B cell (primary cell): Measurements from ENCODE around the gene PIK3CD. TPM values are rescaled to one million over a fixed set of nuclear protein-coding genes. Genes with fewer than 3 reads are reported as not detected.

Experiments used
- ATAC-seq: fragments of 200-7000 bp; cut with Tn5 transposase; one replicate; pipeline ENCODE4 v1.10.0; 2021; ENCODE audit warnings: low read depth, mild to moderate bottlenecking, moderate number of reproducible peaks, moderate library complexity
- CTCF ChIA-PET: fragments of 350-600 bp; sonication (Branson Sonifier 250); formaldehyde crosslinking; loops from one replicate; lab custom pipeline; 2021; ENCODE audit warnings: antibody characterized with exemption, inconsistent platforms; lab: Charles Lee
- POLR2A ChIA-PET: fragments of 350-600 bp; sonication (Branson Sonifier 250); formaldehyde crosslinking; loops from one replicate; lab custom pipeline; 2021; ENCODE audit warnings: antibody characterized with exemption; lab: Charles Lee
- DNase-seq: peaks from one replicate; pipeline ENCODE4 v3.0.0; 2013
- H2AFZ ChIP-seq: 2 replicates; pipeline ENCODE4 v1.6.1; 2012; ENCODE audit warnings: mild to moderate bottlenecking, low read depth, low read length; ENCODE audit not compliant: insufficient read depth, poor library complexity, severe bottlenecking
- H3K27ac ChIP-seq, 2 donors: 1 replicate in 1 of 2; 2 replicates in 1 of 2; pipeline ENCODE4 v1.5.1; 2012 to 2013; ENCODE audit warnings: low read length in 2 of 2, mild to moderate bottlenecking in 2 of 2, moderate library complexity in 1 of 2
- H3K27me3 ChIP-seq, 4 experiments: fragments of 200-600 bp in 1 of 4; sonication (generic) in 1 of 4; replicated peaks in 1 of 4; 1 replicate in 2 of 4; 2 replicates in 2 of 4; pipeline versions ENCODE4 v1.6.1 to v1.7.0; 2013 to 2016; ENCODE audit warnings: low read length in 3 of 4, mild to moderate bottlenecking in 2 of 4, mixed read lengths in 1 of 4, moderate library complexity in 1 of 4; ENCODE audit not compliant: insufficient read depth in 4 of 4, control insufficient read depth in 3 of 4; ENCODE audit errors: control extremely low read depth in 1 of 4
- H3K36me3 ChIP-seq, 2 experiments: replicated peaks in 1 of 2; 1 replicate in 1 of 2; 2 replicates in 1 of 2; pipeline versions ENCODE4 v1.6.1 to v1.7.1; 2013; ENCODE audit warnings: low read length in 1 of 2; ENCODE audit not compliant: insufficient read depth in 2 of 2, control insufficient read depth in 1 of 2; ENCODE audit errors: control extremely low read depth in 1 of 2, extremely low read depth in 1 of 2
- H3K4me1 ChIP-seq, 2 donors: fragments of 200-600 bp in 1 of 2; sonication (generic) in 1 of 2; 1 replicate in 1 of 2; 2 replicates in 1 of 2; pipeline versions ENCODE4 v1.5.1 to v1.6.1; 2013 to 2017; ENCODE audit warnings: low read length in 2 of 2; ENCODE audit not compliant: control insufficient read depth in 2 of 2, insufficient read depth in 2 of 2
- H3K4me2 ChIP-seq: replicated peaks from 2 replicates; pipeline ENCODE3; 2012; ENCODE audit warnings: mild to moderate bottlenecking, low read depth, low read length; ENCODE audit not compliant: poor library complexity, severe bottlenecking
- H3K4me3 ChIP-seq, 5 experiments: fragments of 200-600 bp in 1 of 5; sonication (generic) in 1 of 5; 1 replicate in 3 of 5; 2 replicates in 2 of 5; pipeline versions ENCODE4 v1.5.1 to v1.7.0; 2011 to 2016; ENCODE audit warnings: low read length in 4 of 5, mild to moderate bottlenecking in 4 of 5, low read depth in 2 of 5, control low read depth in 1 of 5, moderate library complexity in 1 of 5; ENCODE audit not compliant: insufficient read depth in 1 of 5; ENCODE audit errors: control extremely low read depth in 1 of 5, extremely low read depth in 1 of 5
- H3K79me2 ChIP-seq: fragments of 200-600 bp; sonication (generic); one replicate; pipeline ENCODE4 v1.6.0; 2016; ENCODE audit warnings: low read length; ENCODE audit not compliant: control insufficient read depth, insufficient read depth
- H3K9ac ChIP-seq: fragments of 200-600 bp; sonication (generic); 2 replicates; pipeline ENCODE4 v1.6.1; 2017; ENCODE audit warnings: mild to moderate bottlenecking, low read length, moderate library complexity
- H3K9me3 ChIP-seq, 3 donors: one replicate each; pipeline versions ENCODE4 v1.6.1 to v1.7.1; 2013; ENCODE audit warnings: low read length in 2 of 3; ENCODE audit not compliant: control insufficient read depth in 2 of 3, insufficient read depth in 1 of 3; ENCODE audit errors: control extremely low read depth in 1 of 3
- H4K20me1 ChIP-seq: 2 replicates; pipeline ENCODE4 v1.6.0; 2012; ENCODE audit warnings: mild to moderate bottlenecking, low read length; ENCODE audit not compliant: insufficient read depth, control insufficient read depth, poor library complexity, severe bottlenecking
- H3K27ac Mint-ChIP-seq: one replicate; pipeline ENCODE4 v1.8.0; 2021; ENCODE audit warnings: mixed read lengths
- H3K27me3 Mint-ChIP-seq: one replicate; pipeline ENCODE4 v1.8.0; 2021; ENCODE audit warnings: mixed read lengths
- H3K4me1 Mint-ChIP-seq: one replicate; pipeline ENCODE4 v1.8.0; 2021; ENCODE audit warnings: mixed read lengths
- H3K4me3 Mint-ChIP-seq: one replicate; pipeline ENCODE4 v1.8.0; 2021; ENCODE audit warnings: mixed read lengths
- H3K9me3 Mint-ChIP-seq: one replicate; pipeline ENCODE4 v1.8.0; 2022; ENCODE audit warnings: mixed read lengths; ENCODE audit not compliant: insufficient read depth
- EZH2 ChIP-seq: IDR thresholded peaks from 2 replicates; pipeline ENCODE4 v1.6.1; 2012; ENCODE audit warnings: borderline replicate concordance, low read depth, mild to moderate bottlenecking, moderate library complexity, low read length; ENCODE audit not compliant: insufficient read depth, poor library complexity, severe bottlenecking
- WGBS: methylation state at CpG from one replicate; pipeline ENCODE4 v1.1.5; 2013; ENCODE audit warnings: missing lambda C conversion rate; ENCODE audit not compliant: insufficient coverage; 5-methylcytosine and 5-hydroxymethylcytosine counted together
- intact Hi-C: fragments of 100-400 bp; cut with micrococcal nuclease; formaldehyde crosslinking; loops from one replicate; pipeline ENCODE4 v1.10.0; 2022
- polyA plus RNA-seq: library from polyadenylated mRNA; depleted of rRNA; stranded (reverse); fragments of >200 nt; gene quantifications from 2 replicates; pipeline ENCODE4 v1.2.3, GENCODE V29; 2012
- total RNA-seq, 2 donors: library from RNA; stranded (reverse); fragments of 120-200 nt in 1 of 2; gene quantifications; 1 replicate in 1 of 2; 2 replicates in 1 of 2; pipeline versions ENCODE4 v1.2.3 to v1.2.4, GENCODE V29; 2013 to 2022
- TF ChIP-seq, protein P1 (sequence below): fragments of 200-600 bp; IDR thresholded peaks from one replicate; pipeline ENCODE4 v1.8.0; 2022; ENCODE audit warnings: antibody characterized with exemption, mild to moderate bottlenecking

PIK3CD gene
- total and polyA plus RNA-seq, 2 donors (not counting 1 experiment from before 2014, with no cell fraction given) = 144 to 222 TPM

DNA sequence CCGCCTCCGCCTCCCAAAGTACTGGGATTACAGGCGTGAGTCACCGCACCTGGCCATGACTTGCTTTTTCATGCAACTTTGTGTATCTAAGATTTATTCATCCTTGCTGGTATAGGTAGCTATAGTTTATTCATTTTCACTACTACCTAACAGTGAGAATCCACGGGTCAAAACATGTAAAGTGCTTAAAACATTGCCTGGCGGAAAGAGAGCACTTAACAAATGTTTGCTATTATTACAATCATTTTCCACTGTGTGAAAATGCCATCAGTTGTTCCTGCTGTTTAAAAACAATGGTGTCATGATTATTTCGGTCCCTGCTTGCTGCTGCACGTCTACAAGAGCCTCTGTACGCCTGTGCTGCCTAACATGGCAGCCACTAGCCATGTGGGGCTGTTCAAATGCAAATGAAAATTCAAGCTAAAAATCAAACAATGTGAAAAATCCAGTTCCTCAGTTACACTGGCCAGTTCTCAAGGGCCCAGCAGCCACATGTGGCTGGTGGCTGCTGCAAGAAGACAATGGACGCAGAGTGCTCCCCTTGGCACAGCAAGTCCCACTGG is 107.1 kb downstream of the PIK3CD start:
- no peak for TF ChIP-seq EZH2
- TF ChIP-seq, protein P1, sequence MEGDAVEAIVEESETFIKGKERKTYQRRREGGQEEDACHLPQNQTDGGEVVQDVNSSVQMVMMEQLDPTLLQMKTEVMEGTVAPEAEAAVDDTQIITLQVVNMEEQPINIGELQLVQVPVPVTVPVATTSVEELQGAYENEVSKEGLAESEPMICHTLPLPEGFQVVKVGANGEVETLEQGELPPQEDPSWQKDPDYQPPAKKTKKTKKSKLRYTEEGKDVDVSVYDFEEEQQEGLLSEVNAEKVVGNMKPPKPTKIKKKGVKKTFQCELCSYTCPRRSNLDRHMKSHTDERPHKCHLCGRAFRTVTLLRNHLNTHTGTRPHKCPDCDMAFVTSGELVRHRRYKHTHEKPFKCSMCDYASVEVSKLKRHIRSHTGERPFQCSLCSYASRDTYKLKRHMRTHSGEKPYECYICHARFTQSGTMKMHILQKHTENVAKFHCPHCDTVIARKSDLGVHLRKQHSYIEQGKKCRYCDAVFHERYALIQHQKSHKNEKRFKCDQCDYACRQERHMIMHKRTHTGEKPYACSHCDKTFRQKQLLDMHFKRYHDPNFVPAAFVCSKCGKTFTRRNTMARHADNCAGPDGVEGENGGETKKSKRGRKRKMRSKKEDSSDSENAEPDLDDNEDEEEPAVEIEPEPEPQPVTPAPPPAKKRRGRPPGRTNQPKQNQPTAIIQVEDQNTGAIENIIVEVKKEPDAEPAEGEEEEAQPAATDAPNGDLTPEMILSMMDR = no peak
- H3K4me3 Mint-ChIP-seq = no peak overlapping the region

DNA sequence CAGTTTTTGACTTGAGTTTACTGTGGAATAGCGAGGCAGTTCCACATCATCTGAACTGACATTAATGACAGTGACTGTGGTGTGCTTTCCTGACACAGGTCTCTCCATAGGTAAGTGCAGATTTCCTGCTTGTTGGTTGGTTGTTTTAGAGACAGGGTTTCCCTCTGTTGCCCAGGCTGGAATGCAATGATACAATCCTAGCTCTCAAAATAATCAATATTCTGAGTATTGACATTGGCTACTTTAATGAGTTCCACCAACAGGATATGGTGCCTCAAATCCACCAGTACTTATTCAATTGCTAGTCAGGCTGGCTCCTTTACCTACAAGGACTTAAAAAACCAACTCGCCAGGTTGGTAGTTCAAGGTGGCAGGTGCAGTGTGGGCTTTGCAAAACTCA is 108.4 kb downstream of the PIK3CD start:
- ATAC-seq (no peak), DNase-seq (no peak)
- H4K20me1 ChIP-seq = peaks cover 62% of the 10 kb centered on the region
- H3K27ac ChIP-seq = no peak overlapping the region
- no peak overlapping the region for H3K4me3 ChIP-seq
- Mint-ChIP-seq H3K4me1 (peaks cover 1% of the 10 kb centered on the region), H3K4me3 (no peak overlapping the region), H3K27me3 (no peaks in the 10 kb centered on the region), H3K9me3 (no peaks in the 10 kb centered on the region), H3K27ac (no peak overlapping the region)
- POLR2A ChIA-PET = no interaction called here
- intact Hi-C loops = no loop called here
- peaks cover 0 to 8% of the 10 kb centered on the region in 2 experiments for H3K36me3 ChIP-seq
- no peaks in the 10 kb centered on the region for H3K27me3 ChIP-seq
- no peaks in the 10 kb centered on the region for H3K9me3 ChIP-seq
- TF ChIP-seq EZH2 = no peak
- TF ChIP-seq, protein P1 = no peak
- no peak overlapping the region for H3K9ac ChIP-seq
- H3K4me1 ChIP-seq = no peaks in the 10 kb centered on the region
- no peak overlapping the region for H2AFZ ChIP-seq
- H3K4me2 ChIP-seq = no peak overlapping the region
- CTCF ChIA-PET = interaction anchor here (0.5 kb wide), 1 partner anchor 443 kb away, joined by 6 read pairs; no protein-coding TSS in a partner anchor
- no CpG with 5 or more reads among the region's 2 CpGs for WGBS
- H3K79me2 ChIP-seq = peaks cover 78% of the 10 kb centered on the region

More for the DNA sequence above, 107.1 kb downstream of the PIK3CD start:
- H3K79me2 ChIP-seq = peaks cover 65% of the 10 kb centered on the region
- H3K27me3 Mint-ChIP-seq = no peaks in the 10 kb centered on the region
- H3K27ac Mint-ChIP-seq = no peak overlapping the region
- no peak overlapping the region for H3K27ac ChIP-seq
- H3K36me3 ChIP-seq = peaks cover 0 to 14% of the 10 kb centered on the region in 2 experiments
- no peak overlapping the region for H3K4me3 ChIP-seq
- no peaks in the 10 kb centered on the region for H3K4me1 ChIP-seq
- ChIA-PET CTCF (interaction anchor here (1.3 kb wide), 1 partner anchor 132 kb away, joined by 4 read pairs; no protein-coding TSS in a partner anchor), POLR2A (no interaction called here)
- intact Hi-C loops = no loop called here
- ATAC-seq (no peak), DNase-seq (no peak)
- H3K27me3 ChIP-seq = no peaks in the 10 kb centered on the region
- no peaks in the 10 kb centered on the region for H3K9me3 Mint-ChIP-seq
- H2AFZ ChIP-seq = no peak overlapping the region
- H3K9me3 ChIP-seq = no peaks in the 10 kb centered on the region
- H3K4me1 Mint-ChIP-seq = peaks cover 1% of the 10 kb centered on the region
- peaks cover 58% of the 10 kb centered on the region for H4K20me1 ChIP-seq
- no peak overlapping the region for H3K9ac ChIP-seq
- WGBS = 100% methylated on average over 6 of the region's 10 CpGs
- no peak overlapping the region for H3K4me2 ChIP-seq
